Liver (tissue), 9 donors: ENCODE measurements around the gene SPINK9. TPM values are rescaled to one million over a fixed set of nuclear protein-coding genes. Genes with fewer than 3 reads are reported as not detected.

ENCODE experiments used
- DNase-seq: peaks from one replicate; pipeline ENCODE4 v3.0.0-alpha.2; 2017; ENCODE audit warnings: low spot score
- H3K27ac ChIP-seq, 2 donors: one replicate each; pipeline ENCODE4 v1.7.0; 2013; ENCODE audit warnings: inconsistent platforms in 2 of 2, low read length in 2 of 2, control low read depth in 1 of 2, low read depth in 1 of 2, mild to moderate bottlenecking in 1 of 2
- H3K27me3 ChIP-seq, 4 donors: one replicate each; pipeline versions ENCODE4 v1.6.1 to v1.7.0; 2013; ENCODE audit warnings: low read length in 3 of 4, inconsistent platforms in 1 of 4, mild to moderate bottlenecking in 1 of 4, moderate library complexity in 1 of 4; ENCODE audit not compliant: control insufficient read depth in 4 of 4, insufficient read depth in 4 of 4
- H3K36me3 ChIP-seq, 4 donors: one replicate each; pipeline versions ENCODE4 v1.6.1 to v1.7.0; 2013; ENCODE audit warnings: low read length in 3 of 4, mild to moderate bottlenecking in 3 of 4, low read depth in 1 of 4, moderate library complexity in 1 of 4; ENCODE audit not compliant: control insufficient read depth in 4 of 4, insufficient read depth in 3 of 4
- H3K4me1 ChIP-seq, 4 donors: one replicate each; pipeline versions ENCODE4 v1.6.1 to v1.7.0; 2013; ENCODE audit warnings: low read length in 3 of 4, mild to moderate bottlenecking in 3 of 4, moderate library complexity in 1 of 4; ENCODE audit not compliant: control insufficient read depth in 4 of 4, insufficient read depth in 4 of 4
- H3K4me3 ChIP-seq, 3 donors: one replicate each; pipeline versions ENCODE4 v1.6.1 to v1.7.0; 2013; ENCODE audit warnings: low read length in 3 of 3, control low read depth in 1 of 3, low read depth in 1 of 3, mild to moderate bottlenecking in 1 of 3
- H3K9ac ChIP-seq, 2 donors: one replicate each; pipeline ENCODE4 v1.7.0; 2013; ENCODE audit warnings: low read length in 2 of 2, mild to moderate bottlenecking in 2 of 2, moderate library complexity in 2 of 2, control low read depth in 1 of 2, low read depth in 1 of 2
- H3K9me3 ChIP-seq, 4 donors: one replicate each; pipeline versions ENCODE4 v1.6.1 to v1.7.0; 2013; ENCODE audit warnings: low read length in 3 of 4; ENCODE audit not compliant: control insufficient read depth in 4 of 4
- ATF3 ChIP-seq: IDR thresholded peaks from 2 replicates; pipeline ENCODE4 v1.6.1; 2016; ENCODE audit warnings: antibody characterized with exemption
- EGR1 ChIP-seq, 2 donors: IDR thresholded peaks; 2 replicates each; pipeline ENCODE4 v1.6.1; 2016 to 2018; ENCODE audit warnings: antibody characterized with exemption in 2 of 2, low read depth in 2 of 2
- FOXA1 ChIP-seq: IDR thresholded peaks from 2 replicates; pipeline ENCODE4 v1.6.1; 2016; ENCODE audit warnings: antibody characterized with exemption
- FOXA2 ChIP-seq: IDR thresholded peaks from 2 replicates; pipeline ENCODE4 v1.6.1; 2016; ENCODE audit warnings: antibody characterized with exemption
- GABPA ChIP-seq, 2 donors: IDR thresholded peaks in 1 of 2; conservative IDR thresholded peaks in 1 of 2; 2 replicates each; pipeline ENCODE4 v1.6.1; 2016; ENCODE audit warnings: antibody characterized with exemption in 2 of 2, mild to moderate bottlenecking in 1 of 2, moderate library complexity in 1 of 2
- HNF4A ChIP-seq, 2 donors: conservative IDR thresholded peaks; 2 replicates each; pipeline ENCODE4 v1.6.1; 2016; ENCODE audit warnings: antibody characterized with exemption in 2 of 2, mild to moderate bottlenecking in 2 of 2
- HNF4G ChIP-seq: IDR thresholded peaks from 2 replicates; pipeline ENCODE4 v1.6.1; 2016; ENCODE audit warnings: antibody characterized with exemption
- JUND ChIP-seq, 2 donors: IDR thresholded peaks; 2 replicates each; pipeline ENCODE4 v1.6.1; 2016; ENCODE audit warnings: antibody characterized with exemption in 2 of 2
- MAX ChIP-seq: IDR thresholded peaks from 2 replicates; pipeline ENCODE4 v1.6.1; 2016; ENCODE audit warnings: antibody characterized with exemption
- NR2F2 ChIP-seq: IDR thresholded peaks from 2 replicates; pipeline ENCODE4 v1.6.1; 2016; ENCODE audit warnings: antibody characterized with exemption
- RAD21 ChIP-seq, 2 donors: IDR thresholded peaks; 2 replicates each; pipeline ENCODE4 v1.6.1; 2016; ENCODE audit warnings: antibody characterized with exemption in 2 of 2, mild to moderate bottlenecking in 2 of 2
- RXRA ChIP-seq, 2 donors: IDR thresholded peaks; 2 replicates each; pipeline ENCODE4 v1.6.1; 2017 to 2018; ENCODE audit warnings: antibody characterized with exemption in 2 of 2, mild to moderate bottlenecking in 1 of 2
- SP1 ChIP-seq: IDR thresholded peaks from 2 replicates; pipeline ENCODE4 v1.6.1; 2018; ENCODE audit warnings: antibody characterized with exemption, mild to moderate bottlenecking
- TAF1 ChIP-seq: conservative IDR thresholded peaks from 2 replicates; pipeline ENCODE4 v1.6.1; 2016; ENCODE audit warnings: antibody characterized with exemption, mild to moderate bottlenecking
- YY1 ChIP-seq: IDR thresholded peaks from 2 replicates; pipeline ENCODE4 v1.6.1; 2016; ENCODE audit warnings: antibody characterized with exemption, mild to moderate bottlenecking
- ZBTB33 ChIP-seq: IDR thresholded peaks from 2 replicates; pipeline ENCODE4 v1.6.1; 2016; ENCODE audit warnings: antibody characterized with exemption
- WGBS: extraction: QIAGEN DNeasy Blood & Tissue Kit; methylation state at CpG from one replicate; pipeline ENCODE4 v1.1.7; 2013; 5-methylcytosine and 5-hydroxymethylcytosine counted together
- polyA plus RNA-seq, 2 donors: library from polyadenylated mRNA; stranded (reverse) in 1 of 2; unstranded in 1 of 2; fragments of 200-250 nt in 1 of 2; fragments of >200 nt in 1 of 2; fragmentation: Nextera tagmentation in 1 of 2; extraction: Ambion mirVana in 1 of 2; gene quantifications; one replicate each; pipeline versions ENCODE4 v1.2.1 to v1.2.3, GENCODE V29; 2013 to 2015
- total RNA-seq, 2 donors: library from RNA; depleted of rRNA; stranded (reverse); fragments of >200 nt; gene quantifications; one replicate each; pipeline ENCODE4 v1.2.3, GENCODE V29; 2014
- TF ChIP-seq, protein P1 (sequence below): fragments of 150-350 bp; IDR thresholded peaks from 2 replicates; pipeline ENCODE4 v1.5.1; 2017; ENCODE audit warnings: improper control_type of control experiment, low read depth, low read length; ENCODE audit not compliant: missing input control
- TF ChIP-seq, protein P2 (sequence below): IDR thresholded peaks from 2 replicates; pipeline ENCODE4 v1.6.1; 2016; ENCODE audit warnings: antibody characterized with exemption, mild to moderate bottlenecking
- donor health status: healthy.
- donor health status: healthy.
- donor health status: healthy.
- donor health status: healthy.
- donor health status: healthy.

The SPINK9 gene
- total and polyA plus RNA-seq, 4 donors = not detected

- Histone ChIP-seq H3K9ac (peak within 1 kb of the TSS; percentile 78 to 98), H3K4me1 (peaks cover 3 to 29% (median 23%) of the 10 kb centered on the region in 4 donors), H3K36me3 (no peaks in the 10 kb centered on the region), H3K4me3 (peak within 1 kb of the TSS; percentile 73 to 91 (median 77)), H3K27me3 (no peaks in the 10 kb centered on the region), H3K9me3 (no peaks in the 10 kb centered on the region), H3K27ac (peak within 1 kb of the TSS; percentile 77 to 85)
- peak; percentile 93 for DNase-seq
- peak; percentile 55 to 85 for TF ChIP-seq EGR1 (IDR thresholded peaks at IDR 0.05; ENCODE audit: low read depth in 2 of 2)
- TF ChIP-seq GABPA (IDR thresholded peaks at IDR 0.05 in 1 of 2, conservative IDR thresholded peaks at IDR 0.05 in 1 of 2) = peak; percentile 94 to 98
- peak; percentile 63 for TF ChIP-seq SP1
- peak; percentile 92 to 95 for TF ChIP-seq JUND (IDR thresholded peaks at IDR 0.05)
- TF ChIP-seq FOXA2 = peak; percentile 22
- TF ChIP-seq RAD21 (IDR thresholded peaks at IDR 0.05) = peak; percentile 44 to 56
- TF ChIP-seq HNF4A (conservative IDR thresholded peaks at IDR 0.05) = peak; percentile 24 to 30
- TF ChIP-seq ZBTB33 = peak; percentile 46
- peak in 1 of 2 donors; percentile 39 for TF ChIP-seq RXRA (IDR thresholded peaks at IDR 0.05)
- no peak for TF ChIP-seq HNF4G
- TF ChIP-seq, protein P1, sequence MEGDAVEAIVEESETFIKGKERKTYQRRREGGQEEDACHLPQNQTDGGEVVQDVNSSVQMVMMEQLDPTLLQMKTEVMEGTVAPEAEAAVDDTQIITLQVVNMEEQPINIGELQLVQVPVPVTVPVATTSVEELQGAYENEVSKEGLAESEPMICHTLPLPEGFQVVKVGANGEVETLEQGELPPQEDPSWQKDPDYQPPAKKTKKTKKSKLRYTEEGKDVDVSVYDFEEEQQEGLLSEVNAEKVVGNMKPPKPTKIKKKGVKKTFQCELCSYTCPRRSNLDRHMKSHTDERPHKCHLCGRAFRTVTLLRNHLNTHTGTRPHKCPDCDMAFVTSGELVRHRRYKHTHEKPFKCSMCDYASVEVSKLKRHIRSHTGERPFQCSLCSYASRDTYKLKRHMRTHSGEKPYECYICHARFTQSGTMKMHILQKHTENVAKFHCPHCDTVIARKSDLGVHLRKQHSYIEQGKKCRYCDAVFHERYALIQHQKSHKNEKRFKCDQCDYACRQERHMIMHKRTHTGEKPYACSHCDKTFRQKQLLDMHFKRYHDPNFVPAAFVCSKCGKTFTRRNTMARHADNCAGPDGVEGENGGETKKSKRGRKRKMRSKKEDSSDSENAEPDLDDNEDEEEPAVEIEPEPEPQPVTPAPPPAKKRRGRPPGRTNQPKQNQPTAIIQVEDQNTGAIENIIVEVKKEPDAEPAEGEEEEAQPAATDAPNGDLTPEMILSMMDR = peak; percentile 6
- no peak for TF ChIP-seq NR2F2
- peak; percentile 60 for TF ChIP-seq ATF3
- TF ChIP-seq, protein P2, sequence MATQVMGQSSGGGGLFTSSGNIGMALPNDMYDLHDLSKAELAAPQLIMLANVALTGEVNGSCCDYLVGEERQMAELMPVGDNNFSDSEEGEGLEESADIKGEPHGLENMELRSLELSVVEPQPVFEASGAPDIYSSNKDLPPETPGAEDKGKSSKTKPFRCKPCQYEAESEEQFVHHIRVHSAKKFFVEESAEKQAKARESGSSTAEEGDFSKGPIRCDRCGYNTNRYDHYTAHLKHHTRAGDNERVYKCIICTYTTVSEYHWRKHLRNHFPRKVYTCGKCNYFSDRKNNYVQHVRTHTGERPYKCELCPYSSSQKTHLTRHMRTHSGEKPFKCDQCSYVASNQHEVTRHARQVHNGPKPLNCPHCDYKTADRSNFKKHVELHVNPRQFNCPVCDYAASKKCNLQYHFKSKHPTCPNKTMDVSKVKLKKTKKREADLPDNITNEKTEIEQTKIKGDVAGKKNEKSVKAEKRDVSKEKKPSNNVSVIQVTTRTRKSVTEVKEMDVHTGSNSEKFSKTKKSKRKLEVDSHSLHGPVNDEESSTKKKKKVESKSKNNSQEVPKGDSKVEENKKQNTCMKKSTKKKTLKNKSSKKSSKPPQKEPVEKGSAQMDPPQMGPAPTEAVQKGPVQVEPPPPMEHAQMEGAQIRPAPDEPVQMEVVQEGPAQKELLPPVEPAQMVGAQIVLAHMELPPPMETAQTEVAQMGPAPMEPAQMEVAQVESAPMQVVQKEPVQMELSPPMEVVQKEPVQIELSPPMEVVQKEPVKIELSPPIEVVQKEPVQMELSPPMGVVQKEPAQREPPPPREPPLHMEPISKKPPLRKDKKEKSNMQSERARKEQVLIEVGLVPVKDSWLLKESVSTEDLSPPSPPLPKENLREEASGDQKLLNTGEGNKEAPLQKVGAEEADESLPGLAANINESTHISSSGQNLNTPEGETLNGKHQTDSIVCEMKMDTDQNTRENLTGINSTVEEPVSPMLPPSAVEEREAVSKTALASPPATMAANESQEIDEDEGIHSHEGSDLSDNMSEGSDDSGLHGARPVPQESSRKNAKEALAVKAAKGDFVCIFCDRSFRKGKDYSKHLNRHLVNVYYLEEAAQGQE = peak; percentile 85
- TF ChIP-seq MAX = peak; percentile 89
- peak; percentile 97 for TF ChIP-seq TAF1
- TF ChIP-seq FOXA1 = peak; percentile 65
- peak; percentile 100 for TF ChIP-seq YY1
- WGBS = under 1% methylated on average over 45 of the region's 45 CpGs
These were observed 48.4 kb downstream of the SPINK9 start, which contains the start of gene FBXO38 for GRCh38 chr5:148383564-148384379. TSS of gene FBXO38 (plus strand) at chr5:148383958. CDS start at chr5:148394777, 10,819 bp downstream.
